GM21737 (cell line): ENCODE data around the gene SCN2A.
"Not testable (repeated sequence)": the region's sequence is repeated elsewhere in the genome, so short reads cannot be mapped to it uniquely, and the experiment has no call there.

Experiments
- ATAC-seq: cut with Tn5 transposase; IDR thresholded peaks from one replicate; pipeline ENCODE4 v1.9.1; 2021; ENCODE audit warnings: mild to moderate bottlenecking, moderate library complexity; ENCODE audit not compliant: unreplicated experiment

The SCN2A gene

DNA sequence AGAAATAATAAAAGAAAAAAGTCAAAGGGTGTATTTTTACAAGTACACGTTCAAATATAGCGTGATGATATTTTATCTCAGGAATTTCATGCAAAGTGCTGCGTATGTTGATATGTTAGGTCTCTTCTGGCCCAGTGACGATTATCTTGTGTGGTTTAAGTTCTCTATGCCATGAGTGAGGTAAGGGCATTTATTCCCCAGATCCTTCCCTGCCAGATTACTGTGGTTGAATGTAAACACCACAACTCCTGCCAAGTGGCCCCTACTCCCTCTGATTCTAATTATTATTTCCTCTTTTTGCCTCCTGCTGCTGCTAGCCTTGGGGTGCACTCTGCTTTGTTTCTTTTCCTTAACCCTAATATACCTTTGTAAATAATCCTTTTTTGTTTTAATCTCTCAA lies 12.2 kb downstream of the SCN2A start:
- no peak for ATAC-seq

- no peak for ATAC-seq
These were observed 14.0 kb downstream of the SCN2A start for GRCh38 chr2:165253178-165253577.

DNA sequence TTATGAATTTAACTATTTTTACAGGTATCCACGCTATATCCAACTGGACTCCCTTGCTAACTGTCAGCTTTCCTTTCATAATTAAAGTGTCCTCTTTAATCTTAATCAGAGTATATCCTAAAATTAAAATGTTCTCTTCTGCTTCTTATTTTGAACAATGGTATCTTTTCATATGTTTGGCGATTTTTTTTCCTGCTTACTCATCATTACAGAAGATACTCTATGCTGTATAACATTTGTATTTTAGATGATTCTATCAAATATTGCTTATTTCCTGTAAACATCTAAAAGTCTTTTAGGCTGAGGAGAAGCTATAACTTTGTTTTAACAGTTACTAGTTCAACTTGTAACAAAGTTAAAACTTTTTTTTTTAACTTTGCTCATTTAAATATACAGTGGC lies 17.4 kb downstream of the SCN2A start:
- no peak for ATAC-seq

DNA sequence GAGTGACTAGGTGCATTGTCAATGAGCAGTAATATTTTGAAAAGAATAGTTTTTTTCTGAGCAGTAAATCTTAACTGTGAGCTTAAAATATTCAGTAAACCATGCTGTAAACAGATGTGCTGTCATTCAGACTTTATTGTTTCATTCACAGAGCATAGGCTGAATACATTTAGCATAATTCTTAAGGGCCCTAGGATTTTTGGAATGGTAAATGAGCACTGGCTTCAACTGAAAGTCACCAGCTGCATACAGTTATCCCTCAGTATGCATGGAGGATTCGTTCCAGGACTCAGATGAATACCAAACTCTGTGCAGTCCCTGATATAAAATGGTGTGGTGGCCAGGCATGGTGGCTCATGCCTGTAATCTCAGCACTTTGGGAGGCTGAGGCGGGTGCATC lies 21.1 kb downstream of the SCN2A start:
- ATAC-seq, result not testable (repeated sequence)

GRCh38 chr2:165268754-165269153 lies 29.5 kb downstream of the SCN2A start:
- no peak for ATAC-seq

GRCh38 chr2:165273176-165273575 lies 34.0 kb downstream of the SCN2A start:
- ATAC-seq, result no peak

DNA sequence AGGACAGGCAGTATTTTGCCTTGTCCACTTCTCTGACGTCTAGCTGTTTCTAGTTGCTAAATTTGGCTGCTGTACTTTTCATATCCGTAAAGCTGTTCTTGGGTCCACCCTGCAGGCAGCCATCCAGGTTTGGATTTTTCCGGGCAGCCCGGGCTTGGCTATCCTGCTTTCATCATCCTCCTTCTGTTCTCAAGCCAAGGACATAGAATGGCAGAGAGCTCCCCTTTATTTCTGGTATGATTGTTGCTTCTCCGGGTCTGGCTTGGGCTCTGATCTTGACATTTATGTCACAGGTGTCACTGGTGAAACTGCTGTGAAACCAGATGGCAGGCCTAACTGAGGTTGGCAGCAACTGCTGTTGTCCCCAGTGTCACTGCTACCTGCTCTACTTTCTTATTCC lies 35.5 kb downstream of the SCN2A start:
- no peak for ATAC-seq

- ATAC-seq, result no peak
These were observed 36.7 kb downstream of the SCN2A start for GRCh38 chr2:165275932-165276331.

- ATAC-seq, result no peak
These were observed 38.1 kb downstream of the SCN2A start for GRCh38 chr2:165277295-165277694.

- no peak for ATAC-seq
These were observed 38.8 kb downstream of the SCN2A start for GRCh38 chr2:165277860-165278656.

GRCh38 chr2:165280356-165280755 lies 41.1 kb downstream of the SCN2A start:
- ATAC-seq, result no peak

GRCh38 chr2:165281387-165281786 lies 42.2 kb downstream of the SCN2A start:
- ATAC-seq, result no peak

DNA sequence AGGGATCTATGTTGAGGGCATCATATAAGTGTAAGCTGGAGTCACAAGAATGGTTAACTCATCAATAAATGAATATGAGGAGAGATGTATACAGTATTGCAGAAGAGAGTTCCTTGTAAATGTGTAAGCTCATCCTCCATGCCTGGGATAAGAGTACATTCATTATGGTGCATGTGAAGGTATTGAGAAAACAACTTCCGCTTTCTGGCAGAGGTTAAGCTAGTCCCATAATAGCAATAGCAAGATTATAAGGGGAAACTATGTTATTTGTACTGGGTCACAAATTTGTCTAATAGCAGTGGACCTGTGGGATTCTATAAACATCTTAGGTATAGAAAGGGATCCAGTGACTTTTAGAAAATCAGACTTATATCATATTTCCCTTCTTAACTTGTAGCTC lies 44.1 kb downstream of the SCN2A start:
- ATAC-seq, result no peak

GRCh38 chr2:165287094-165287778 lies 48.0 kb downstream of the SCN2A start:
- ATAC-seq, result no peak

DNA sequence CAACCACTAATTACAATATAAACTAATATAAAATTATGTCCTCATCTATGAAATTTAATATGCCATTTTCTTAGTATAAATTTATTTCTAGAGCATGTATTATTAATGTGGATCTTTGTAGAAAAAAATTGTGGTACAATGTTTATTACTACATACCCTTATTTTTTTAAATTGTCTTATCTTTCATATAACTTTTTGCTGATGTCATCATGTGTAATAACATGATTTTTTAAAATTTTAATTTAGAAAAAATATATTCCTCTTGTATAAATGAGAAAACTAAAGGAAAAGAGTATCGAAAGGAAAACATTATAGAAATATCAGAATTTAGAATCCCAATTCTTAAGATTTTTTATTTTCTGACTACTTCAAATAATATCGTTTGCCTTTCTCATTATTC lies 49.9 kb downstream of the SCN2A start:
- ATAC-seq, result no peak

DNA sequence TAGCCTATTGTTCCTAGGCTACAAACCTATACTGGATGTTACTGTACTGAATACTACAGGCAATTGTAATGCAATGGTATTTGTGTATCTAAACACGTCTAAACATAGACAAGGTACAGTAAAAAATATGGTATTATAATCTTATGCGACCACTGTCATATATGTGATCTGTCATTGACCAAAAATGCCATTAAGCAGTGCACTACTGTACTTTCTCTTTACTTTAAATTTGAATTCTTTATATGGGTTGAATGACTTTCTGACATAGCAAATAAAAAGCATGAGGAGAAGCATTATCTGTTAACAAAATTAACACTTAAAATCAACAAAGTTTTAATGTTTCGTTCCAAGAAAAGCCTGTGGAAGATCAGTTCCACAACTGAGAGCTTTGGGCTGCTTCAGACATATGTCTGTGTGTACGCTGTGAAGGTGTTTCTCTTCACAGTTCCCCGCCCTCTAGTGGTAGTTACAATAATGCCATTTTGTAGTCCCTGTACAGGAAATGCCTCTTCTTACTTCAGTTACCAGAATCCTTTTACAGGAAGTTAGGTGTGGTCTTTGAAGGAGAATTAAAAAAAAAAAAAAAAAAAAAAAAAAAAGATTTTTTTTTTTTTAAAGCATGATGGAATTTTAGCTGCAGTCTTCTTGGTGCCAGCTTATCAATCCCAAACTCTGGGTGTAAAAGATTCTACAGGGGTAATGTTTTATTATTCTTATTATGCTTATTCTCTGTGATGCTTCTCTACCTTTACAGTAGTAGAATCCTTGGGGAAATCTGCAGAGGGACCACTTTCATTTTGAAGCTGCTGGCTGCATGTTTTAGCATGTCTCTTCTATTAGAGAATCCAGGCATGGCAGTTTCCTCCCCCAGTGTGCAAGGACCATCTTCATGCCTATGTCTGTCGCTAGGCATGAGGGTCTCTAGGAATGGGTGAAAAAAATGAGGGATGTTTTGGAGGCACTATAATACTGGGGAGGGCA lies 54.5 kb downstream of the SCN2A start:
- ATAC-seq, result peak; percentile 100

- ATAC-seq, result no peak
These were observed 55.7 kb downstream of the SCN2A start for GRCh38 chr2:165294912-165295311.

DNA sequence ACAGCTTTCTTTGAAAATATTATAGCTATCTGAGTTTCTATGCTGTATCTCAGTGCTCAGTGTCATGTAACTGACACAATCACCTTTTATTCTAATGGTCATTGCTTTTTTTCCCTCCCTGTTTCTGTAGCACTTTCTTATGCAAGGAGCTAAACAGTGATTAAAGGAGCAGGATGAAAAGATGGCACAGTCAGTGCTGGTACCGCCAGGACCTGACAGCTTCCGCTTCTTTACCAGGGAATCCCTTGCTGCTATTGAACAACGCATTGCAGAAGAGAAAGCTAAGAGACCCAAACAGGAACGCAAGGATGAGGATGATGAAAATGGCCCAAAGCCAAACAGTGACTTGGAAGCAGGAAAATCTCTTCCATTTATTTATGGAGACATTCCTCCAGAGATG lies 56.4 kb downstream of the SCN2A start:
- no peak for ATAC-seq

DNA sequence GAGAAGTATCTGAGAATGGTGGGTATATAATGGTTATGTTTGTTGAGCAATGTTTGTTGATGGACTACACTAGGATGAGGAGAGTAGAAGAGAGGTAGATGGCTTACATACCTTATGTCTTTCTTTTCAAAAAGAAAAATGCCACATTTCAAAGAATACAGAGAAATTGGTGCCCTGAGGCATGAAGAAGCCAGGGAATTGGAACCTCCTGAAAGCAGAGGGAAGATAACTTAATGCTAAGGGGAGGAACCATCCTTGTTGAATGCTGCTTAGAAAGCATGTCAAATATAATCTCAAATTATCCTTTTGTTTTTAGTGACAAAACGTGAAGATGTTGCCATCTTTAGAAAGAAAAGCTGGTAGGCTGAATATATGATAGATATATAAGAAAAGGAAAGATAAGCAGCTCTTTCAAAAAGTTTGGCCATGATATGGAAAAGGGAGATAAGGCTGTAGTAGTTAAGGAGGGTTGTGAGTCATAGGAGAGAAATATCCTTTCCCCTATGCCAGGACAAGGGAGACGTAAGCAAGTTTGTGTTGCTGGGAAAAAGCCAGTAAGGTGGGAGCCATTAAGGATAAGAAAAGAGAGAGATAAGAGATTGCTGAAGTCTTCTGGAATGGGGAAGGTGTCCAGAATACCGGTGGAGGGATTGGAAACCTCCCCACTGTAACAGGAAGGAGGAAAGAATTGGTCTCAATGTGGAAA lies 66.3 kb downstream of the SCN2A start:
- ATAC-seq, result no peak

DNA sequence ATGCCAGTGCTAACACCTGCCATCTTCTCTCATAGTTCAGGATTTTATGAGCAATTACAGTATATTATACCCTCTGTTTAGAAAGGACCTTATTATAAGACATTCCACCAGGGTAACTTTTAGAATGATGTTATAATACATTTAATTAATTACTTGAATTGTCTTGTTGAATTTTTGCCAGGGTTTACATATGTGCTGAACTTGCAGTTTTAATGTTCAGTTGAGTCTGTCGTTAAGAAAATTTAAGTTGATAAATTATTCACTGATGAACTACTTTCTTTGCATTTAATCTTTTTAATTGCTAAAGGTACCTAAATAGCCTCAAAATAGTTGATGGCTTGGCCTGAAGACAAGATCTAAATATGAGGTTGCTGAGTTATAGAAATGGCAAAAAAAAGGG lies 68.1 kb downstream of the SCN2A start:
- ATAC-seq, result no peak

GRCh38 chr2:165311949-165312348 lies 72.7 kb downstream of the SCN2A start:
- no peak for ATAC-seq
